H1 (cell line): ENCODE results near the gene LRRC4C. TPM values are rescaled to one million over a fixed set of nuclear protein-coding genes. Genes with fewer than 3 reads are reported as not detected.

Experiments used
- CTCF ChIA-PET: fragments of 300-600 bp; sonication (Branson Sonifier 250); formaldehyde crosslinking; loops from one replicate; lab custom pipeline; 2021; ENCODE audit not compliant: partially characterized antibody; lab: Charles Lee
- POLR2A ChIA-PET: fragments of 300-600 bp; sonication (Branson Sonifier 250); formaldehyde crosslinking; loops from one replicate; lab custom pipeline; 2021; ENCODE audit warnings: inconsistent platforms; ENCODE audit not compliant: partially characterized antibody; lab: Charles Lee
- DNase-seq, 2 experiments: peaks; one replicate each; pipeline versions ENCODE4 v3.0.0 to v3.0.0-alpha.2; 2010 to 2022; ENCODE audit warnings: low spot score in 2 of 2, low read depth in 1 of 2, mixed read lengths in 1 of 2
- FAIRE-seq: peaks from 2 replicates; lab custom pipeline; 2011; peaks lifted over from hg19 to GRCh38; lab: Jason Lieb, UNC
- H2AFZ ChIP-seq: 2 replicates; pipeline ENCODE4 v1.8.1; 2012; ENCODE audit warnings: low read length, inconsistent platforms
- H2AK5ac ChIP-seq: 2 replicates; pipeline ENCODE4 v1.6.1; 2013; ENCODE audit warnings: low read depth, low read length
- H2BK120ac ChIP-seq: replicated peaks from 2 replicates; pipeline ENCODE3; 2013; ENCODE audit warnings: low read depth, low read length, inconsistent platforms
- H2BK12ac ChIP-seq: 2 replicates; pipeline ENCODE4 v1.6.1; 2013; ENCODE audit warnings: low read depth, low read length
- H2BK15ac ChIP-seq: 2 replicates; pipeline ENCODE4 v1.6.1; 2013; ENCODE audit warnings: low read length
- H2BK20ac ChIP-seq: 2 replicates; pipeline ENCODE4 v1.6.1; 2013; ENCODE audit warnings: low read length
- H2BK5ac ChIP-seq: 2 replicates; pipeline ENCODE4 v1.6.1; 2013; ENCODE audit warnings: low read depth, low read length
- H3K14ac ChIP-seq: 2 replicates; pipeline ENCODE4 v1.6.1; 2013; ENCODE audit warnings: inconsistent platforms; ENCODE audit not compliant: insufficient read length
- H3K18ac ChIP-seq: 2 replicates; pipeline ENCODE4 v1.6.1; 2013; ENCODE audit warnings: low read length; ENCODE audit errors: extremely low read depth
- H3K23ac ChIP-seq: 2 replicates; pipeline ENCODE4 v1.6.1; 2013; ENCODE audit warnings: inconsistent platforms; ENCODE audit not compliant: insufficient read length
- H3K23me2 ChIP-seq: 2 replicates; pipeline ENCODE4 v1.6.1; 2013; ENCODE audit warnings: low read depth, low read length
- H3K27ac ChIP-seq: 2 replicates; pipeline ENCODE4 v1.6.1; 2011; ENCODE audit warnings: low read depth, low read length, inconsistent platforms
- H3K27me3 ChIP-seq, 4 experiments: replicated peaks in 1 of 4; 1 replicate in 1 of 4; 2 replicates in 3 of 4; pipeline versions ENCODE4 v1.6.1 to v1.8.1; 2011 to 2013; ENCODE audit warnings: low read length in 3 of 4, mild to moderate bottlenecking in 3 of 4, inconsistent platforms in 2 of 4, mixed read lengths in 2 of 4, moderate library complexity in 1 of 4; ENCODE audit not compliant: control insufficient read depth in 3 of 4, insufficient read depth in 3 of 4; ENCODE audit errors: extremely low read depth in 1 of 4
- H3K36me3 ChIP-seq, 4 experiments: 2 replicates each; pipeline versions ENCODE4 v1.6.1 to v1.8.1; 2011 to 2013; ENCODE audit warnings: mild to moderate bottlenecking in 4 of 4, low read length in 3 of 4, moderate library complexity in 2 of 4, control low read depth in 1 of 4, inconsistent platforms in 1 of 4; ENCODE audit not compliant: insufficient read depth in 4 of 4, control insufficient read depth in 2 of 4
- H3K4ac ChIP-seq: replicated peaks from 2 replicates; pipeline ENCODE3; 2013; ENCODE audit warnings: low read length, low read depth, mixed read lengths, inconsistent platforms; ENCODE audit not compliant: insufficient read length
- H3K4me1 ChIP-seq, 4 experiments: replicated peaks in 1 of 4; 1 replicate in 1 of 4; 2 replicates in 3 of 4; pipeline versions ENCODE4 v1.6.1 to v1.8.1; 2011 to 2013; ENCODE audit warnings: low read length in 3 of 4, inconsistent platforms in 2 of 4, mixed read lengths in 1 of 4; ENCODE audit not compliant: insufficient read depth in 4 of 4, control insufficient read depth in 3 of 4
- H3K4me2 ChIP-seq, 2 experiments: 2 replicates each; pipeline versions ENCODE4 v1.6.1 to v1.8.1; 2011 to 2013; ENCODE audit warnings: low read depth in 2 of 2, low read length in 2 of 2, control low read depth in 1 of 2, inconsistent platforms in 1 of 2, mild to moderate bottlenecking in 1 of 2; ENCODE audit not compliant: insufficient read depth in 1 of 2
- H3K4me3 ChIP-seq, 4 experiments: fragments of 200-600, 300-600 bp in 1 of 4; sonication (generic), shearing (Covaris generic), sonication (Bioruptor Twin) in 1 of 4; 2 replicates each; pipeline versions ENCODE4 v1.5.1 to v1.8.1; 2011 to 2016; ENCODE audit warnings: low read length in 4 of 4, low read depth in 3 of 4, control low read depth in 2 of 4, inconsistent platforms in 2 of 4, mild to moderate bottlenecking in 2 of 4, mixed read lengths in 1 of 4, moderate library complexity in 1 of 4; ENCODE audit not compliant: insufficient read depth in 2 of 4; ENCODE audit errors: extremely low read depth in 1 of 4
- H3K56ac ChIP-seq: replicated peaks from 2 replicates; pipeline ENCODE3; 2013; ENCODE audit warnings: low read depth, mild to moderate bottlenecking, mixed read lengths, low read length, inconsistent platforms; ENCODE audit not compliant: insufficient read length
- H3K79me1 ChIP-seq: 2 replicates; pipeline ENCODE4 v1.6.1; 2013; ENCODE audit warnings: low read depth, low read length, control low read depth
- H3K79me2 ChIP-seq, 2 experiments: 2 replicates each; pipeline versions ENCODE4 v1.6.1 to v1.8.1; 2012 to 2013; ENCODE audit warnings: low read length in 2 of 2, mild to moderate bottlenecking in 2 of 2, inconsistent platforms in 1 of 2; ENCODE audit not compliant: insufficient read depth in 2 of 2, control insufficient read depth in 1 of 2
- H3K9ac ChIP-seq, 4 experiments: replicated peaks in 1 of 4; 1 replicate in 1 of 4; 2 replicates in 3 of 4; pipeline versions ENCODE4 v1.6.1 to v1.8.1; 2011 to 2013; ENCODE audit warnings: low read depth in 3 of 4, low read length in 3 of 4, control low read depth in 2 of 4, mild to moderate bottlenecking in 2 of 4, moderate library complexity in 2 of 4, inconsistent platforms in 1 of 4; ENCODE audit errors: extremely low read depth in 1 of 4
- H3K9me3 ChIP-seq, 2 experiments: 2 replicates each; pipeline versions ENCODE4 v1.6.1 to v1.8.1; 2012 to 2013; ENCODE audit warnings: mild to moderate bottlenecking in 2 of 2, moderate library complexity in 2 of 2, control low read depth in 1 of 2, inconsistent platforms in 1 of 2, low read depth in 1 of 2, low read length in 1 of 2, mixed read lengths in 1 of 2; ENCODE audit not compliant: insufficient read depth in 2 of 2
- H4K20me1 ChIP-seq, 2 experiments: replicated peaks in 1 of 2; 2 replicates each; pipeline versions ENCODE3 to v1.8.1; 2011 to 2013; ENCODE audit warnings: inconsistent platforms in 2 of 2, low read length in 2 of 2, mild to moderate bottlenecking in 1 of 2; ENCODE audit not compliant: insufficient read depth in 2 of 2, control insufficient read depth in 1 of 2
- H4K5ac ChIP-seq: 2 replicates; pipeline ENCODE4 v1.6.1; 2013; ENCODE audit warnings: low read length, low read depth, mixed read lengths, inconsistent platforms; ENCODE audit not compliant: insufficient read length
- H4K8ac ChIP-seq: 2 replicates; pipeline ENCODE4 v1.8.0; 2013; ENCODE audit warnings: mild to moderate bottlenecking, moderate library complexity, low read length, inconsistent platforms; ENCODE audit not compliant: insufficient read depth; ENCODE audit errors: extremely low read depth
- H4K91ac ChIP-seq: replicated peaks from 2 replicates; pipeline ENCODE3; 2013; ENCODE audit warnings: low read length, mixed read lengths, inconsistent platforms; ENCODE audit not compliant: insufficient read length
- BRCA1 ChIP-seq: IDR thresholded peaks from 2 replicates; pipeline ENCODE4 v1.6.1; 2012; ENCODE audit warnings: low read depth, low read length, improper control_type of control experiment
- FOSL1 ChIP-seq: IDR thresholded peaks from 2 replicates; pipeline ENCODE4 v1.6.1; 2011; ENCODE audit warnings: mild to moderate bottlenecking, low read depth, low read length, moderate library complexity; ENCODE audit not compliant: insufficient read depth
- RAD21 ChIP-seq, 2 experiments: IDR thresholded peaks in 1 of 2; conservative IDR thresholded peaks in 1 of 2; 2 replicates each; pipeline ENCODE4 v1.6.1; 2011; ENCODE audit warnings: low read depth in 2 of 2, low read length in 2 of 2, improper control_type of control experiment in 1 of 2, inconsistent platforms in 1 of 2, mild to moderate bottlenecking in 1 of 2, moderate library complexity in 1 of 2
- WGBS, 2 experiments: shearing (Covaris generic) in 1 of 2; methylation state at CpG; one replicate each; pipeline versions ENCODE4 v1.1.6 to v1.1.7; 2013 to 2015; ENCODE audit warnings: low lambda C conversion rate in 2 of 2, mixed read lengths in 2 of 2, inconsistent platforms in 1 of 2, low coverage in 1 of 2, missing lambda C conversion rate in 1 of 2; ENCODE audit not compliant: insufficient replicate concordance in 2 of 2, insufficient coverage in 1 of 2, insufficient read length in 1 of 2; ENCODE audit errors: extremely low coverage in 1 of 2, missing lambda C conversion rate in 1 of 2; 5-methylcytosine and 5-hydroxymethylcytosine counted together
- polyA plus RNA-seq, 7 experiments: library from polyadenylated mRNA; depleted of rRNA in 3 of 7; stranded (reverse) in 5 of 7; unstranded in 2 of 7; fragments of >200 nt in 5 of 7; fragments of 200-250 nt in 2 of 7; gene quantifications; 1 replicate in 5 of 7; 2 replicates in 1 of 7; 4 replicates in 1 of 7; pipeline versions ENCODE4 v1.2.1 to v1.2.3, GENCODE V29; 2011 to 2013; ENCODE audit warnings: missing spikeins in 2 of 7, mixed read lengths in 2 of 7
- total RNA-seq: library from RNA; stranded (reverse); fragmentation: NEBNext Ultra II Directional; extraction: Animal tissue kit (Norgen Biotek cat#: 25700); gene quantifications from 2 replicates; pipeline ENCODE4 v1.2.1, GENCODE V29; 2021

Gene LRRC4C
- total and polyA plus RNA-seq, 2 of the 8 experiments (the other 6 are each of a cell fraction or from before 2014, with no cell fraction given) = 0.23 to 2.2 TPM

GRCh38 chr11:40354121-40354520 is 1105.3 kb downstream of the LRRC4C start:
- no peak overlapping the region for H3K56ac ChIP-seq
- no peak overlapping the region for H2BK5ac ChIP-seq
- no peak overlapping the region for H4K8ac ChIP-seq
- 88% methylated on average over 4 of the region's 4 CpGs; no CpG with 5 or more reads in 1 of the 2 experiments for WGBS, 2 experiments
- no peak overlapping the region for H3K14ac ChIP-seq
- H3K79me1 ChIP-seq = no peaks in the 10 kb centered on the region
- no peak overlapping the region for H3K9ac ChIP-seq
- no peaks in the 10 kb centered on the region for H3K27me3 ChIP-seq
- H3K23ac ChIP-seq = no peak overlapping the region
- no peak overlapping the region for H2BK12ac ChIP-seq
- no peak overlapping the region for H4K91ac ChIP-seq
- no peaks in the 10 kb centered on the region for H4K20me1 ChIP-seq
- no peaks in the 10 kb centered on the region for H3K9me3 ChIP-seq
- H3K23me2 ChIP-seq = no peaks in the 10 kb centered on the region
- no peak overlapping the region for H2AFZ ChIP-seq
- no peak for DNase-seq
- no peak overlapping the region for H3K4me3 ChIP-seq
- H3K4me2 ChIP-seq = no peak overlapping the region
- H3K18ac ChIP-seq = no peak overlapping the region
- H2BK120ac ChIP-seq = no peak overlapping the region
- CTCF ChIA-PET = interaction anchor here (1.1 to 1.2 kb wide), 2 partner anchors 23 to 35 kb away, joined by 3 read pairs; no protein-coding TSS in a partner anchor
- no peak overlapping the region for H2BK15ac ChIP-seq
- H4K5ac ChIP-seq = no peak overlapping the region
- H3K27ac ChIP-seq = no peak overlapping the region
- H3K36me3 ChIP-seq = no peaks in the 10 kb centered on the region
- TF ChIP-seq BRCA1 (no peak), FOSL1 (no peak), RAD21 (IDR thresholded peaks at IDR 0.05 in 1 of 2, conservative IDR thresholded peaks at IDR 0.05 in 1 of 2; ENCODE audit: low read depth in 2 of 2, low read length in 2 of 2) (no peak)
- TF ChIP-seq, all 59 proteins: peak for 0
- POLR2A ChIA-PET = interaction anchor here (1.0 kb wide), 1 partner anchor 501 kb away, joined by 3 read pairs; no protein-coding TSS in a partner anchor
- FAIRE-seq = no peak
- no peaks in the 10 kb centered on the region for H3K79me2 ChIP-seq
- H3K4ac ChIP-seq = no peak overlapping the region
- no peak overlapping the region for H2AK5ac ChIP-seq
- no peaks in the 10 kb centered on the region for H3K4me1 ChIP-seq
- no peak overlapping the region for H2BK20ac ChIP-seq
